Measurements from ENCODE around the gene OXLD1. TPM values are rescaled to one million over a fixed set of nuclear protein-coding genes. Genes with fewer than 3 reads are reported as not detected.

The OXLD1 gene
- polyA plus RNA-seq, 1 donor, result 20.9 TPM

DNA sequence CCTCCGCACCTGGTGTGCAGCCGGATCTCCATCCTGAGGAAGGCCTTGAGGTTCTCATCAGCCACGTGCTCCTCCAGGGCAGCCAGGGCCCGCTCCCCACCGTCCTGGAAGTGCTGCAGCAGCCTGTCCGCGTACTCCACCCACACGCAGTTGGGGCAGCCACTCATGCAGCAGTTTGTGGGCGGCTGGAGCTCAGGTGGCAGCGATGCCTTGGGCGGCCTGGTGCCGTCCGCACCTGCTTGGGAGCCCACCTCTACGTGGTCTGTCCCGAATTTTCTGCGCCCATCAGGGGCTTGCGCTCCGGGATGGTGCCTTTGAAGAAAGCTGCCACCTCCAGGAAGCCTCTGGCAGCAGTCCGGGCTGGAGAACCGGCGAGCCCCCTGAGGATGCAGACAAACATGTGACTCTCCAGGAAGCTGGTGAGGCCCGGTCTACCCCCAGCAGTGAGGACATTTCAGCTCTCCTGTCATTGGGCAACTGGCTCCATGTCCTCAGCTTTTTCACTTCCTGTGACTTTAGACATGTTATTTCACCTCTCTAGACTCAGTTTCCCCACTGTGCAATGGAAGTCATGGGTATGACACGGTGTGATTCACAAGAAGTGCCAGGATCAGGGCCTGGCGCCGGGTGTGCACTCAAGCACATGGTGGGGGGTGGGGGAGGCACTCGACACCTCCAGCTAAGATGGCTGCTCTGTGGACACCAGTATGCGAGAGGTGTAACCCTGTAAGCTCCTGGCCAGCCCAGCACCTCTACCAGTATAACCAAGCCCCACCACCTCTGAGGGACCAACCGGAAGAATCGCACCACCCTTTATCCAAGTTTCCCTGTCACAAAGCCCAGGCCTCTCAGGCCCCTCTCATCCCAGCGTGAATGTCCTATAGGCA lies 957 bp downstream of the OXLD1 start:
- Histone ChIP-seq H3K36me3 (ENCODE audit: control insufficient read depth, insufficient read depth, low read length) (peaks cover 17% of the 10 kb centered on the region), H3K9me3 (ENCODE audit: control insufficient read depth, low read depth, low read length) (peaks cover 3% of the 10 kb centered on the region), H3K27me3 (ENCODE audit: control insufficient read depth, insufficient read depth, low read length) (no peaks in the 10 kb centered on the region), H3K27ac (ENCODE audit: low read length) (peak overlapping the region; percentile 56), H3K4me3 (ENCODE audit: low read length) (peak overlapping the region; percentile 86), H3K4me1 (ENCODE audit: control insufficient read depth, insufficient read depth, low read length) (peaks cover 10% of the 10 kb centered on the region)
- WGBS (ENCODE audit: insufficient coverage, low lambda C conversion rate), result no CpG with 5 or more reads among the region's 30 CpGs
- peak in 1 of 2 donors; percentile 28 for DNase-seq

DNA sequence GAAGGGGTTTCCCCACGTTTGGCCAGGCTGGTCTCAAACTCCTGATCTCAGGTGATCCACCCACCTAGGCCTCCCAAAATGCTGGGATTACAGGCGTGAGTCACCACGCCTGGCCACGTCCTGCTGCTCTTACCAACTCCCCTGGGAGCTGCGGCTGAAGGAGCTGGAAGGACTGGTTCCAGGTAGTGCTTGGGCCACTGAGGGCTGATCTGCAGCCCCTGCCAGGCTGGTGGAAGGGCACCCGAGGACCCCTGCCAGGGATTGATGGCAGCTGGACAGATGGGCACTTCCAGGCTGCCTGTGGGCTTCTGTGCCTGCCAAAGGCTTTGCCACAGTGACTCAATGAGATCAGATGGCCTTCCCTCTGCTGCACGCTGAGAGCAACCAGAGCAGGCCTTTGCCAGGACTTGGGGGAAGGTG lies 2.3 kb downstream of the OXLD1 start:
- DNase-seq, result no peak
- Histone ChIP-seq H3K36me3 (ENCODE audit: control insufficient read depth, insufficient read depth, low read length) (peaks cover 9% of the 10 kb centered on the region), H3K27ac (ENCODE audit: low read length) (no peak overlapping the region), H3K9me3 (ENCODE audit: control insufficient read depth, low read depth, low read length) (peaks cover 3% of the 10 kb centered on the region), H3K27me3 (ENCODE audit: control insufficient read depth, insufficient read depth, low read length) (no peaks in the 10 kb centered on the region), H3K4me1 (ENCODE audit: control insufficient read depth, insufficient read depth, low read length) (peaks cover 10% of the 10 kb centered on the region), H3K4me3 (ENCODE audit: low read length) (no peak overlapping the region)
- no CpG with 5 or more reads among the region's 7 CpGs for WGBS (ENCODE audit: insufficient coverage, low lambda C conversion rate)

DNA sequence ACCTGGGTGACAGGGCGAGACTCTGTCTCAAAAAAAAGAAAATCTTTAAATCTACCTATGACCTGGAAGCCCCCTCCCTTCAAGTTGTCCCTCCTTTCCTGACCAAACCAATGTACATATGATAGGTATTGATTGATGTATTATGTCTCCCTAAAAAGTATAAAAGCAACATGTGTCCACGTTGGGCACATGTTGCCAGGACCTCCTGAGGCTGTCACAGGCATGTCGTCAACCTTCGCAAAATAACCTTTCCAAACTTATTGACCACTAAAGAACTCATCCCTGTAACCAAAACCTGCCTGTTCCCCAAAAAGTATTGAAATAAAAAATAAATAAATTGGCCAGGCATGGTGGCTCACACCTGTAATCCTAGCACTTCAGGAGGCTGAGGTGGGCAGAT lies 4.4 kb downstream of the OXLD1 start:
- no peak for DNase-seq
- WGBS (ENCODE audit: insufficient coverage, low lambda C conversion rate), result no CpG with 5 or more reads among the region's 4 CpGs

DNA sequence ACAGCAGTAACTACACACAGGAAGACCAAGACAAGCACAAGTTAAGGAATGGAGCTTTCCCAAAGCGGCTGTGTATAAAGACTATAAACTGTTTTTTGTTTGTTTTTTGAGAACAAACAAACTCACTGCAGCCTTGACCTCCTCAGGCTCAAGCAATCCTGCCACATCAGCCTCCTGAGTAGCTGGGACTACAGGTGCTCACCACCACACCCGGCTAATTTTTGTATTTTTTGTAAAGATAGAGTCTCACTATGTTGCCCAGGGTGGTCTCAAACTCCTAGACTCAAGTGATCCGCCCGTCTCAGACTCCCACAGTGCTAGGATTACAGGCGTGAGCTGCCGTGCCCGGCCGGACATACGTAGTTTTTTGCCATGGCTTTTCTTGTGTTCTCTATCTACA lies 6.0 kb downstream of the OXLD1 start:
- Histone ChIP-seq H3K27me3 (ENCODE audit: control insufficient read depth, insufficient read depth, low read length) (no peaks in the 10 kb centered on the region), H3K4me3 (ENCODE audit: low read length) (no peak overlapping the region), H3K27ac (ENCODE audit: low read length) (no peak overlapping the region), H3K36me3 (ENCODE audit: control insufficient read depth, insufficient read depth, low read length) (peaks cover 3% of the 10 kb centered on the region), H3K4me1 (ENCODE audit: control insufficient read depth, insufficient read depth, low read length) (peaks cover 4% of the 10 kb centered on the region), H3K9me3 (ENCODE audit: control insufficient read depth, low read depth, low read length) (peaks cover 3% of the 10 kb centered on the region)
- DNase-seq, result no peak
- 100% methylated on average over 1 of the region's 9 CpGs for WGBS (ENCODE audit: insufficient coverage, low lambda C conversion rate)

More for the DNA sequence above, 4.4 kb downstream of the OXLD1 start:
- H3K27ac ChIP-seq (ENCODE audit: low read length), result no peak overlapping the region
- peaks cover 3% of the 10 kb centered on the region for H3K9me3 ChIP-seq (ENCODE audit: control insufficient read depth, low read depth, low read length)
- H3K4me3 ChIP-seq (ENCODE audit: low read length), result no peak overlapping the region
- H3K4me1 ChIP-seq (ENCODE audit: control insufficient read depth, insufficient read depth, low read length), result peaks cover 10% of the 10 kb centered on the region
- no peaks in the 10 kb centered on the region for H3K27me3 ChIP-seq (ENCODE audit: control insufficient read depth, insufficient read depth, low read length)
- H3K36me3 ChIP-seq (ENCODE audit: control insufficient read depth, insufficient read depth, low read length), result peaks cover 3% of the 10 kb centered on the region

DNA sequence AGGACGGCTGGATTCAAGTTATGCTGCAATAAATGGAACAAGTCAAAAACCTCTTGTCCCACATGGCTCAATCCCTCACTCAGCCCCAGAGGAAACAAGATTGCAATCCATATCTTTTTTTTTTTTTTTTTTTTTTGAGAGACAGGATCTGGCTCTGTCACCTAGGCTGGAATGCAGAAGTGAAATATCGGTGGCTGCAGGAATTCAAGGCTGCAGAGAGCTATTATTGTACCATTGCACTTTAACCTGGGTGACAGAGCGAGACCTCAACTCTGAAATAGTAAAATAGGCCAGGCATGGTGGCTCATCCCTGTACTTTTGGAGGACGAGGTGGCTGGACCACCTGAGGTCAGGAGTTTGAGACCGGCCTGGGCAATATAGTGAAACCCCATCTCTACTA lies 7.4 kb downstream of the OXLD1 start:
- DNase-seq, result no peak
- Histone ChIP-seq H3K9me3 (ENCODE audit: control insufficient read depth, low read depth, low read length) (no peaks in the 10 kb centered on the region), H3K36me3 (ENCODE audit: control insufficient read depth, insufficient read depth, low read length) (no peaks in the 10 kb centered on the region), H3K4me3 (ENCODE audit: low read length) (no peak overlapping the region), H3K27ac (ENCODE audit: low read length) (no peak overlapping the region), H3K27me3 (ENCODE audit: control insufficient read depth, insufficient read depth, low read length) (no peaks in the 10 kb centered on the region), H3K4me1 (ENCODE audit: control insufficient read depth, insufficient read depth, low read length) (no peaks in the 10 kb centered on the region)
- WGBS (ENCODE audit: insufficient coverage, low lambda C conversion rate), result no CpG with 5 or more reads among the region's 5 CpGs

DNA sequence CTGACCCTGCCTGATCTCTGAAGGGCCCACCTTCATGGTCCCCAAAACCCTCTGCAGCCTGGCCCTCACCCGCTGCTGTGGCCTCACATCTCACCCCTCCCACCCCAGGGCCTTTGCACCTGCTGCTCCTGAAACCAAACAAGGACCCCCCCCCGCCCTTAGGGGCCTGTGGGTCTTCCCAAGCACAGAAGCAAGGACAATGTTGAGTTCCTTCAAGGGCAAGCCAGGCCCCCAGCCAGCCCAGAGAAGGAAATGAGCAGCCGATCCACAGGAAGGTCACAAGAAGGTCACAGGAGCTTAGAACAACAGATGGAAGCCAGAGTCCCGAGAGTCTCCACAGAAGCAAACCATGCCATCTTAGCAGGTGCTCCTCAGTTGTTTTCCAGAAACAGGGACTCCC lies 9.6 kb downstream of the OXLD1 start:
- H3K4me3 ChIP-seq (ENCODE audit: low read length), result no peak overlapping the region
- H3K4me1 ChIP-seq (ENCODE audit: control insufficient read depth, insufficient read depth, low read length), result no peaks in the 10 kb centered on the region
- no peaks in the 10 kb centered on the region for H3K36me3 ChIP-seq (ENCODE audit: control insufficient read depth, insufficient read depth, low read length)
- no peak for DNase-seq
- peaks cover 10% of the 10 kb centered on the region for H3K27me3 ChIP-seq (ENCODE audit: control insufficient read depth, insufficient read depth, low read length)
- H3K9me3 ChIP-seq (ENCODE audit: control insufficient read depth, low read depth, low read length), result no peaks in the 10 kb centered on the region
- no peak overlapping the region for H3K27ac ChIP-seq (ENCODE audit: low read length)
- WGBS (ENCODE audit: insufficient coverage, low lambda C conversion rate), result no CpG with 5 or more reads among the region's 4 CpGs

DNA sequence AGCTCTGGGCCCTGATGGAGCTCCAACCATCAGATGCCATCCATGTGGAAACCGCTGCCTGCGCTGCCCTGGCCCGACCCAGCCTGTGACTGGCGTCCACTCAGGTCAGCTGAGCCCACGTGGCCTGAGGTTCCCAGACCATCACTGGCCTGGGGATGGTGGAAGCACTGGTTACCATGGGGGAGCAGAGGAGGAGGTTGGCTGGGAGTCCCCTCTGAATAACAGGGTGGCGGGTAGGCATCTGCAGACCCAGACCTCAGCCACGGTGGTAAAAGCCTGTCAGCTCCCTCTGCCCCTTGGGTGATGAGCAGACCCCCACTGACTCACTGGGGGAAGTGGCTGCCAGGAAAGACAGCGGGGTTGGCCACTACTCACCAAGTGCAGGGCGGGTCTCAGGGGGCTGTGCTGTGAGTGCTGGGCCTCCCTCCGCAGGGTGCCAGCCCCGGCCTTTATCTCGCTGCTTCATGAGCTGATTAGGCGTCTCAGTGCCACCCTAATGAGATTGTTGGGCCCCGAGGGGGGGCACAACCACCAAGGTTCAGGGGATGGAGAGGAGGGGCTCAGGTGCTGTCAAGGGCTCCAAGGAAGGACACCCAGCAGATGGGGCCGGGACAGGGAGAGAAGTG lies 10.2 kb downstream of the OXLD1 start, which contains the start of gene PDE6G:
PDE6G (minus strand) TSS at position 425 of the 626 bp plus-strand sequence. CDS start 3,237 bp downstream, outside the sequence.
- DNase-seq, result no peak
- no peaks in the 10 kb centered on the region for H3K4me1 ChIP-seq (ENCODE audit: control insufficient read depth, insufficient read depth, low read length)
- no peak within 1 kb of the TSS for H3K27ac ChIP-seq (ENCODE audit: low read length)
- peaks cover 10% of the 10 kb centered on the region for H3K27me3 ChIP-seq (ENCODE audit: control insufficient read depth, insufficient read depth, low read length)
- H3K9me3 ChIP-seq (ENCODE audit: control insufficient read depth, low read depth, low read length), result no peaks in the 10 kb centered on the region
- no peaks in the 10 kb centered on the region for H3K36me3 ChIP-seq (ENCODE audit: control insufficient read depth, insufficient read depth, low read length)
- WGBS (ENCODE audit: insufficient coverage, low lambda C conversion rate), result no CpG with 5 or more reads among the region's 15 CpGs
- H3K4me3 ChIP-seq (ENCODE audit: low read length), result no peak within 1 kb of the TSS

DNA sequence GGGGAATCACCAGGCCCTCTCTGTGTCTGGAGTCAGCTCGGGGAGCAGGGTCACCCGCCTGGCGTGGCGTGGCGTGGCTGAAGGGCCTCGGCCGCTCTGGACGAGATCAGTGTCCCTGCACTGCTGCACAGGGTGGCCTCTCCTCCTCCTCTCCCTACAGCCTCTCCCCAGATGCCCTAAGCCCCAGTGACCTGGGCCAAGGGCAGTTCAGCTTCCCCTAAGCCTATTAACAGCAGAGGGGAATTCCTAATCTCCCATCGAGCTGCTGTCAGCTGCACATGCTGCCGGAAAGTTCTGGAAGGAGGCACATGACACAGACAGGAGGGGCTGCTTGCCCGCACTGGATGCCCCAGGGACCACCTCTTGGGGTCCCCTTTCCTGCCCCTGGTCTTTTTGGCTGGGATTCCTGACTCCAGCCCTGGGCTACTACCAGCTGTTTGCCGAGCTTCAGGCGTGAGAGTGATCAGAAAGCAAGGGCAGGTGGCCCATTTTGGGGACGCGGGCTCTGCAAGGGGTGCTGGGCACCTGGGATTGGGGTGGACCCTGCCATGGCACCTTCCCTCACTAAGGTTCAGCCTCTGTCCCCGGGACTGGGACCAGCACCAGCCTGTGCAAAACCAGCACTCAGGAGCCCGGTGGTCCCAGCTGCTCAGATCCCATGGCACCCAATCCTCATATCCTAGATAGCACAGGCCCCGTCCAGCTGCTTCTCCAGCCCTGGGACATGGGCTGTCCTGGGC lies 10.9 kb downstream of the OXLD1 start:
- Histone ChIP-seq H3K36me3 (ENCODE audit: control insufficient read depth, insufficient read depth, low read length) (no peaks in the 10 kb centered on the region), H3K27me3 (ENCODE audit: control insufficient read depth, insufficient read depth, low read length) (peaks cover 10% of the 10 kb centered on the region), H3K4me1 (ENCODE audit: control insufficient read depth, insufficient read depth, low read length) (no peaks in the 10 kb centered on the region), H3K9me3 (ENCODE audit: control insufficient read depth, low read depth, low read length) (no peaks in the 10 kb centered on the region), H3K27ac (ENCODE audit: low read length) (no peak overlapping the region), H3K4me3 (ENCODE audit: low read length) (no peak overlapping the region)
- DNase-seq, result no peak
- no CpG with 5 or more reads among the region's 18 CpGs for WGBS (ENCODE audit: insufficient coverage, low lambda C conversion rate)

DNA sequence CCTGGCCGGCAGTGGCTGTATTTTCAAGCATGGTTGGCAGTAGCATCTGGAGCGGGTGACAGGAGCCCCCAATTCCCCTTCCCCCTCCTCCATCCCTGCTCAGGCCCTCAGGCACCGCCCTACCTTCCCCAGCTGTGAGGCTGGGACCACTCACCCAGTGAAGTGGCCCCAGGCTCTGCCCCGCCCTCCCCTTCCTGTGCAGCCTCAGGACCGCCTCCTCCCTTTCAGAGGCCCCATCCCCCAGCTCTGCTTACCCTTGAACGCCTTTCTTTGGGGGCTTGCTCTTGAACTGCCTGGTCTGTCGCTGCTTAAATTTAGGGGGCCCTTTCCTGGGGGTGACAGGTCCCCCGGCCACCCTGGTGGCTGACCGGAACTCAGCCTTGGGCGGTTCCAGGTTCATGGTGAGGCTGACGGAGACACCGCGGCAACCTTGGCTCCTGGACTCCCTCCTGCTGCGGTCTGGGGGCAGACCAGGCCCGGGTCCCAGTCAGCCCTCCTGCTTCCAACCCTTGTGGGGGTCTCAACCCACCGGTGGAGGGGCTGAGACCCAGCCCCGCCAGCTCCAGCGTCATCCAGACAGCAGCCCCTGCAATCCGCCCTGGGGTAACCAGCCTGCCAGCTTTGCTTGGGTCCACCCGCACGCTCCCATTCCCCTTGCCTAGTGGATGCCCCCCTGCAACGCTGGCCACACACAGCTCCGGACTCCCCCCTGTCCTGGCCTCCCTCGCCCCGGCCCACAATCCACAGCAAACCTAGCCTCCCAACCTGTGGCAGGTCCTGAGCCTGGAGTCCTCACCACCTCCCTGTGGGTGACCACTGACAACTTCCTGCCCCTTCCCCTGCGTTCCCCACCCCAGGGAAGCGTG lies 13.3 kb downstream of the OXLD1 start:
- H3K9me3 ChIP-seq (ENCODE audit: control insufficient read depth, low read depth, low read length), result peaks cover 11% of the 10 kb centered on the region
- peak overlapping the region; percentile 26 for H3K4me3 ChIP-seq (ENCODE audit: low read length)
- no peaks in the 10 kb centered on the region for H3K4me1 ChIP-seq (ENCODE audit: control insufficient read depth, insufficient read depth, low read length)
- 20% methylated on average over 4 of the region's 27 CpGs for WGBS (ENCODE audit: insufficient coverage, low lambda C conversion rate)
- DNase-seq, result no peak
- H3K27ac ChIP-seq (ENCODE audit: low read length), result no peak overlapping the region
- peaks cover 26% of the 10 kb centered on the region for H3K27me3 ChIP-seq (ENCODE audit: control insufficient read depth, insufficient read depth, low read length)
- no peaks in the 10 kb centered on the region for H3K36me3 ChIP-seq (ENCODE audit: control insufficient read depth, insufficient read depth, low read length)
